GM12872 (cell line): ENCODE results near the gene RPUSD2.

Experiments
- CTCF ChIP-seq: IDR thresholded peaks from 3 replicates; pipeline ENCODE4 v1.5.1; 2011; ENCODE audit warnings: low read depth, mild to moderate bottlenecking, low read length, moderate library complexity; ENCODE audit not compliant: insufficient read depth

Gene RPUSD2

GRCh38 chr15:40554161-40554525 is 15.0 kb upstream of the RPUSD2 start:
- no peak for TF ChIP-seq CTCF

GRCh38 chr15:40555876-40556275 is 13.2 kb upstream of the RPUSD2 start:
- TF ChIP-seq CTCF, result no peak

GRCh38 chr15:40558952-40559742 is 10.0 kb upstream of the RPUSD2 start:
- no peak for TF ChIP-seq CTCF

- TF ChIP-seq CTCF, result no peak
These were observed 6.4 kb upstream of the RPUSD2 start for GRCh38 chr15:40562691-40563090.

- no peak for TF ChIP-seq CTCF
These were observed 5.7 kb upstream of the RPUSD2 start for GRCh38 chr15:40563426-40563825.

GRCh38 chr15:40564591-40565332 is 4.3 kb upstream of the RPUSD2 start, which contains the start of gene CCDC32:
Gene CCDC32 (minus strand): TSS chr15:40565042. CDS start chr15:40563015, 2,027 bp downstream.
- no peak for TF ChIP-seq CTCF

GRCh38 chr15:40565333-40566238 is 3.5 kb upstream of the RPUSD2 start:
- TF ChIP-seq CTCF, result no peak
